GM13976 (cell line): ENCODE results near the gene GALNT12.

ENCODE experiments used
- DNase-seq: peaks from one replicate; pipeline ENCODE4 v3.0.0; 2012; ENCODE audit warnings: low spot score
- CTCF ChIP-seq: IDR thresholded peaks from 2 replicates; pipeline ENCODE4 v1.5.1; 2012; ENCODE audit warnings: borderline replicate concordance, mild to moderate bottlenecking; ENCODE audit not compliant: insufficient read depth; ENCODE audit errors: extremely low read depth, missing control alignments, control extremely low read depth
- in situ Hi-C: fragments of 300-500 bp; cut with MboI; formaldehyde crosslinking; loops from one replicate; pipeline ENCODE4 v1.12.0; 2022; ENCODE audit warnings: low sequenced_read_pairs, mixed read lengths, inconsistent platforms; ENCODE audit not compliant: unreplicated experiment

GALNT12 gene

GRCh38 chr9:98798254-98798653, 9.2 kb upstream of the GALNT12 start:
- no peak for DNase-seq
- in situ Hi-C loops, result no loop called here
- no peak for TF ChIP-seq CTCF

DNA sequence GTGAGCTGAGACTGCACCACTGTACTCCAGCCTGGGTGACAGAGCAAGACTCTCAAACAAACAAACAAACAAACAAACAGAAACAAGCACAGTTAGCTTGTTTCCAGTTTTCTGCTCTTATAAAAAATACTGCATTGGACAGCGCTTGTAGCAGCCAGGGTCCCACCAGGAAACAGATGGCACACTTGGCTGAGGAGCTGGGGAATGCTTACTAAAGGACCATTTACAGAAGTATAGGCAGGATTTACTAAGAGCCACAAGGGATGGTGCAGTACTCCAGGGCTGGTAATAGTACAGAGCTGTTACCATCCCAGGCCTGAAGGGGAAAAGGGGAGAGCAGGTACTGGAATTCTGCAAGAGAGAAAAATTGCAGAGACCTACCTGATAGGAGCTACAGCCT, 5.9 kb upstream of the GALNT12 start:
- TF ChIP-seq CTCF, result no peak
- DNase-seq, result no peak
- in situ Hi-C loops, result no loop called here

GRCh38 chr9:98801969-98802371, 5.5 kb upstream of the GALNT12 start:
- in situ Hi-C loops, result no loop called here
- DNase-seq, result no peak
- no peak for TF ChIP-seq CTCF

- no peak for TF ChIP-seq CTCF
- in situ Hi-C loops, result no loop called here
- no peak for DNase-seq
These were observed 3.4 kb upstream of the GALNT12 start for GRCh38 chr9:98804083-98804482.

DNA sequence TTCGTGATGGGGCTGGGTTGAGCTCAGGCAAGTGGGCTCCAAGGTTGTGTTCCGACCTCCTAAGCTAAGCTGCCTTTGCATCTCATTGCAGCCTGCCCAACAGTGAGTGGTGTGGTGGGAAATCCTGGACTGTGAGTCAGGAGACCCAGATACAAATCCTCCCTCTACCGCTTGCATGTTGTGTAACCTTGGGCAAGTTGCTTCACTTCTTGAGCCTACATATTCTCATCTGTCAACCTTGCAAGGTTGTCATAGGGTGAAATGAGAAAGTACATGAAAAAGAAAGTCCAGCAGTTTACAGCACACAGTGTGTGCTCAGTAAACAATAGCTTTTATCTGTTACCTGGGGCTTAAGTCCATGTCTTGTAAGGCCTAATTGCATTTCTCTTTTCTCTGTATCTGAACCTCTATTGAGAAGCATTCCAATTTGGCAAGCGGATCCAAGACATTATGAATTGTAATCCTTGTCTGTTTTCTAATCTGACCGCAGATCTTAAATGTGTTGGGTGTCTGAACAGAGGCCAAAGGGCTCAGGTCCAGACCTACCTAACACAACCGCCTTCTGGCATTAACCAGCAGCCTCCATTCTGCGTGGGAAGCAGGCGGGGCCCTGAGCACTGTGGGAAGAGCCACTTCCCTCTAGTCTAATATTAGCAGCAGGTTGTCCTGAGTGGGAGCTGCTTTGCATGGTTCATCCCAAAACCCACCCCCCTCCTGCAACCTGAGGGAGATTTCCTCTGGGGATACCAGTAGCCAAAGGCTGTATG, 1.8 kb upstream of the GALNT12 start:
- no peak for DNase-seq
- in situ Hi-C loops, result no loop called here
- no peak for TF ChIP-seq CTCF

- in situ Hi-C loops, result no loop called here
- TF ChIP-seq CTCF, result no peak
- no peak for DNase-seq
These were observed 955 bp upstream of the GALNT12 start for GRCh38 chr9:98806394-98807035.
